Mononuclear cell (primary cell): Measurements from ENCODE around the gene LRWD1. TPM values are rescaled to one million over a fixed set of nuclear protein-coding genes. Genes with fewer than 3 reads are reported as not detected.

Source experiments
- H3K27me3 ChIP-seq: 2 replicates; pipeline ENCODE4 v1.6.0; 2011; ENCODE audit warnings: low read length, control low read depth; ENCODE audit not compliant: insufficient read depth
- H3K4me1 ChIP-seq: 2 replicates; pipeline ENCODE4 v1.5.1; 2011; ENCODE audit warnings: mild to moderate bottlenecking, low read length, control low read depth; ENCODE audit not compliant: insufficient read depth
- H3K4me3 ChIP-seq: 2 replicates; pipeline ENCODE4 v1.5.1; 2011; ENCODE audit warnings: mild to moderate bottlenecking, low read length, moderate library complexity
- H3K9me3 ChIP-seq: 2 replicates; pipeline ENCODE4 v1.5.1; 2011; ENCODE audit warnings: low read depth, mild to moderate bottlenecking, control low read depth, low read length
- total RNA-seq: library from RNA; depleted of rRNA; stranded (reverse); fragments of >200 nt; gene quantifications from one replicate; pipeline ENCODE4 v1.2.3, GENCODE V29; 2012

The LRWD1 gene
- 7.0 TPM for total RNA-seq

- H3K27me3 ChIP-seq: no peaks in the 10 kb centered on the region
- peak within 1 kb of the TSS; percentile 77 for H3K4me3 ChIP-seq
- peaks cover 25% of the 10 kb centered on the region for H3K4me1 ChIP-seq
- no peaks in the 10 kb centered on the region for H3K9me3 ChIP-seq
Measured at GRCh38 chr7:102464577-102465280, at the start of gene LRWD1, which contains the start of gene ALKBH4. Gene LRWD1 (plus strand): TSS chr7:102464984. CDS start chr7:102465081, 97 bp downstream. Gene ALKBH4 (minus strand): TSS chr7:102464863. CDS start chr7:102464836, 27 bp downstream.

GRCh38 chr7:102415685-102416225 is 49.0 kb upstream of the LRWD1 start:
- H3K4me1 ChIP-seq: peaks cover 70% of the 10 kb centered on the region
- no peak overlapping the region for H3K4me3 ChIP-seq
- no peaks in the 10 kb centered on the region for H3K9me3 ChIP-seq
- H3K27me3 ChIP-seq: no peaks in the 10 kb centered on the region

GRCh38 chr7:102416406-102416805 is 48.4 kb upstream of the LRWD1 start:
- no peaks in the 10 kb centered on the region for H3K27me3 ChIP-seq
- no peaks in the 10 kb centered on the region for H3K9me3 ChIP-seq
- H3K4me3 ChIP-seq: no peak overlapping the region
- peaks cover 77% of the 10 kb centered on the region for H3K4me1 ChIP-seq

- H3K4me1 ChIP-seq: peaks cover 82% of the 10 kb centered on the region
- H3K9me3 ChIP-seq: no peaks in the 10 kb centered on the region
- no peaks in the 10 kb centered on the region for H3K27me3 ChIP-seq
- no peak overlapping the region for H3K4me3 ChIP-seq
Measured at GRCh38 chr7:102417105-102417504, 47.7 kb upstream of the LRWD1 start.

GRCh38 chr7:102418592-102418991 is 46.2 kb upstream of the LRWD1 start:
- no peaks in the 10 kb centered on the region for H3K9me3 ChIP-seq
- H3K4me3 ChIP-seq: no peak overlapping the region
- H3K4me1 ChIP-seq: peaks cover 81% of the 10 kb centered on the region
- no peaks in the 10 kb centered on the region for H3K27me3 ChIP-seq

GRCh38 chr7:102421706-102422240 is 43.0 kb upstream of the LRWD1 start:
- H3K4me3 ChIP-seq: no peak overlapping the region
- H3K27me3 ChIP-seq: no peaks in the 10 kb centered on the region
- peaks cover 88% of the 10 kb centered on the region for H3K4me1 ChIP-seq
- H3K9me3 ChIP-seq: no peaks in the 10 kb centered on the region

- peaks cover 89% of the 10 kb centered on the region for H3K4me1 ChIP-seq
- H3K27me3 ChIP-seq: no peaks in the 10 kb centered on the region
- no peaks in the 10 kb centered on the region for H3K9me3 ChIP-seq
- no peak overlapping the region for H3K4me3 ChIP-seq
Measured at GRCh38 chr7:102424129-102424551, 40.6 kb upstream of the LRWD1 start.

- Histone ChIP-seq H3K4me3 (no peak overlapping the region), H3K4me1 (peaks cover 89% of the 10 kb centered on the region)
Measured at GRCh38 chr7:102424787-102425218, 40.0 kb upstream of the LRWD1 start.

GRCh38 chr7:102425639-102426267 is 39.0 kb upstream of the LRWD1 start:
- Histone ChIP-seq H3K4me3 (peak overlapping the region; percentile 1), H3K9me3 (no peaks in the 10 kb centered on the region), H3K4me1 (peaks cover 89% of the 10 kb centered on the region), H3K27me3 (no peaks in the 10 kb centered on the region)

More at GRCh38 chr7:102424787-102425218, 40.0 kb upstream of the LRWD1 start:
- no peaks in the 10 kb centered on the region for H3K27me3 ChIP-seq
- no peaks in the 10 kb centered on the region for H3K9me3 ChIP-seq

- Histone ChIP-seq H3K4me3 (peak overlapping the region; percentile 1), H3K9me3 (no peaks in the 10 kb centered on the region), H3K27me3 (no peaks in the 10 kb centered on the region), H3K4me1 (peaks cover 89% of the 10 kb centered on the region)
Measured at GRCh38 chr7:102426268-102427018, 38.3 kb upstream of the LRWD1 start.

- Histone ChIP-seq H3K27me3 (no peaks in the 10 kb centered on the region), H3K4me1 (peaks cover 91% of the 10 kb centered on the region), H3K9me3 (no peaks in the 10 kb centered on the region), H3K4me3 (no peak overlapping the region)
Measured at GRCh38 chr7:102427019-102427405, 37.8 kb upstream of the LRWD1 start.

- H3K4me3 ChIP-seq: no peak overlapping the region
- no peaks in the 10 kb centered on the region for H3K27me3 ChIP-seq
- peaks cover 92% of the 10 kb centered on the region for H3K4me1 ChIP-seq
- no peaks in the 10 kb centered on the region for H3K9me3 ChIP-seq
Measured at GRCh38 chr7:102429141-102429899, 35.5 kb upstream of the LRWD1 start.

GRCh38 chr7:102431617-102432298 is 33.0 kb upstream of the LRWD1 start:
- Histone ChIP-seq H3K4me3 (no peak overlapping the region), H3K4me1 (peaks cover 89% of the 10 kb centered on the region)

More at GRCh38 chr7:102431617-102432298, 33.0 kb upstream of the LRWD1 start:
- H3K9me3 ChIP-seq: no peaks in the 10 kb centered on the region
- no peaks in the 10 kb centered on the region for H3K27me3 ChIP-seq
